ENCODE data around the gene ACBD6.

DNA sequence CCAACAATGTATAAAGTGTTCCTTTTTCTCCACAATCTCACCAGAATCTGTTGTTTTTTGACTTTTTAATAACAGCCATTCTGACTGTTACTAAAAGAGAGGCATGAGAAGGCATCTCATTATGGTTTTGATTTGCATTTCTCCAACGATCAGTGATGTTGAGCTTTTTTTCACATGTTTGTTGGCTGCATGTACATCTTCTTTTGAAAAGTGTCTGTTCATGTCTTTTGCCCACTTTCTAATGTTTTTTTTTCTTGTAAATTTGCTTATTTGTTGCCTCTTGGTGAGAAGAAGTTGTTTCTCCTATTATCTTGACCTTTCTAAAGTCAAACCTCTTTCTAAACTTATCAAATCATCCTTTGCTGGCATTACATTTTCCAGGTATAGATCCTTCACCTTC is 80.8 kb downstream of the ACBD6 start:
- TF ChIP-seq, protein P1, sequence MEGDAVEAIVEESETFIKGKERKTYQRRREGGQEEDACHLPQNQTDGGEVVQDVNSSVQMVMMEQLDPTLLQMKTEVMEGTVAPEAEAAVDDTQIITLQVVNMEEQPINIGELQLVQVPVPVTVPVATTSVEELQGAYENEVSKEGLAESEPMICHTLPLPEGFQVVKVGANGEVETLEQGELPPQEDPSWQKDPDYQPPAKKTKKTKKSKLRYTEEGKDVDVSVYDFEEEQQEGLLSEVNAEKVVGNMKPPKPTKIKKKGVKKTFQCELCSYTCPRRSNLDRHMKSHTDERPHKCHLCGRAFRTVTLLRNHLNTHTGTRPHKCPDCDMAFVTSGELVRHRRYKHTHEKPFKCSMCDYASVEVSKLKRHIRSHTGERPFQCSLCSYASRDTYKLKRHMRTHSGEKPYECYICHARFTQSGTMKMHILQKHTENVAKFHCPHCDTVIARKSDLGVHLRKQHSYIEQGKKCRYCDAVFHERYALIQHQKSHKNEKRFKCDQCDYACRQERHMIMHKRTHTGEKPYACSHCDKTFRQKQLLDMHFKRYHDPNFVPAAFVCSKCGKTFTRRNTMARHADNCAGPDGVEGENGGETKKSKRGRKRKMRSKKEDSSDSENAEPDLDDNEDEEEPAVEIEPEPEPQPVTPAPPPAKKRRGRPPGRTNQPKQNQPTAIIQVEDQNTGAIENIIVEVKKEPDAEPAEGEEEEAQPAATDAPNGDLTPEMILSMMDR (IDR thresholded peaks at IDR 0.05; ENCODE audit: low read depth, low read length, poor library complexity, severe bottlenecking), result no peak
- no peak for TF ChIP-seq EZH2phosphoT487 (IDR thresholded peaks at IDR 0.05; ENCODE audit: borderline replicate concordance, low read length)

Measured in DOHH2 (cell line).